Measurements from ENCODE around the gene MEAK7. TPM values are rescaled to one million over a fixed set of nuclear protein-coding genes. Genes with fewer than 3 reads are reported as not detected.
"Not testable (repeated sequence)": the region's sequence is repeated elsewhere in the genome, so short reads cannot be mapped to it uniquely, and the experiment has no call there.

Gene MEAK7
- total RNA-seq, 1 experiment from 2014 or later = 3.9 TPM

DNA sequence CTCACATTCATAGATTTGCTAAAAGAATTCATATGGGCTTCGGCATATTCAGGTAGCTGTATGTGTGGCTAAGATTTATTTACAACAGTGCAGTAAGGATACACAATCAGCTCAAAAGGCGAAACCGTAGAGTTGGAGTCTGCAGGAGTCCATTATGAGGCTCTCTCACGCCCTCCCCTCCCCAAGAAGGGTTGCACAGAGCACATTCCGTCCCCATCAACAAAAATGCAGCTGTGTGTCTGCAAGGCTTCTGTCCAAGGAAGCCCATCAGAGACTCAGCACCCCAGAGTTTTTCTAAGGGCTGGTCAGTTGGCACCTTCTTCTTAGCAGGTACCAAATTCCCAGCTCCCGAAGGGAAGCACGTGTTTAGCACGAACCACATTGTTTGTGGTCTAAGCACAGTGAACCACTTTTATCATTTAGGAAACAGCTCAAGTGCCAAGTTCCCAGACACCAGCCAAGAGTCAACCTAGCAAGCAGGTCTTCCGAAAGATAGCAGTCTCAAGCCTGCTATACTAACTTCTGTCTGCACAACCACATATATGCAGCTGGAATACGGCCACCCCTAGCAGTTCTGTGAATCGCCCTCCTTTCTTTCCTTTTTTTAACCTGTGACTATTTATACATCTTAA is 28.5 kb upstream of the MEAK7 start:
- DNase-seq (ENCODE audit: low read depth) = no peak

DNA sequence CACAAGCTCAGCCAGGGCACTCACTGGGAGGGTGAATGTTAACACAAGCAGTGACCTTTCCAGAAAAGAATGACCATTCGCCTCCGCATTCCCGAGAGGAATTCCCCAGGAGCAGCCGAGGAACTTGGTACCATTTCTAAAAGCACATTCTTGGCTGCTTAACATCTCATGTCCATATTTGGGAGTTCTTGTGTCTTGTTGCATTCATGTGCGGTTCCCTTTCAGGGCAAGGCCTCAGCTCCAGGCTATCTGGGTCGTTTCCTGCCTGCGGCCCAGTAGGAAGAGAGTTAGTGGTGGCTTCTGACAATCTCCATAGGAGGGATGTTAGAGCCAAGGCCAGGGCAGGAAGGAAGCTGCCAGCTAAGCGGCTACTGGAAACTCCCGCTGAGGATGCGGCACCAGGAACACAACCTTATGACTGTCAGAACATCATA is 27.8 kb upstream of the MEAK7 start:
- peak; percentile 91 for DNase-seq (ENCODE audit: low read depth)

DNA sequence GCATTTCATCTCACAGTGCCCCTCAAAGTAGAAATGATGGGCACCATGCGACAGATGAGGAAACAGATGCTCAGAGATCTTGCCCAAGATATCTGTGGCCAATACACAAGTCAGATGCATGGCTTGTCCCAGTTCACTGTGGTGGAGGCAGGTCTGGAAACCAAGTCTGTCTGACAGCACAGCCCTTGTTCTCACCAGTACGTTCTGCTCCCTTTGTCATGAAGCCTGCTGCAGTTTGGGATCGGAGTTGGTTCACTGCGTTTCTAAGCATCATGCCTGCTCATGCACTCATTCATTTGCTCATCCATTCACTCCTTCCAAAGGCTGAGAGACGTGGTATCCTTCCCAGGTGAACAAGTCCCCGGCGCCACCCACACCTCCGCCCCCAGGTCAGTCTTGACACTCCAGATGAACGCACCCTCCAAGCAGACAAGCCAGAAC is 27.2 kb upstream of the MEAK7 start:
- no peak for DNase-seq (ENCODE audit: low read depth)

DNA sequence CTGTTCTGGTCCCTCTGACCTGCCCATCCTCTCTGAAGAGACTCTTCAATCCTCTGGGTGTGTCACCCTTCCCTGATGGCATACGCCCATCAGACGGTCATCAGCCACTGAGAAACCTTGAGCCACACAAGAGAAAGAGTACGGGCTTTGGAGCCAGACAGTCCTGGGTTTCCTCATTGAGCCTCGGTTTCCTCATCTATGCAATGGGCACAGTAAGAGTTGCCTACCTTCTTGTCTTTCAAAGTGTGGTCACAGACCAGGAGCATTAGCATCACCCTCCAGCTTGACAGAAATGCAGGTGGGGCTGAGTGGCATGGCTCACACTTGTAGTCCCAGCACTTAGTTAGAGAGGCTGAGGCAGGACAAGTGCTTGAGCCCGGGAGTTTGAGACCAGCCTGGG is 26.1 kb upstream of the MEAK7 start:
- no peak for DNase-seq (ENCODE audit: low read depth)

DNA sequence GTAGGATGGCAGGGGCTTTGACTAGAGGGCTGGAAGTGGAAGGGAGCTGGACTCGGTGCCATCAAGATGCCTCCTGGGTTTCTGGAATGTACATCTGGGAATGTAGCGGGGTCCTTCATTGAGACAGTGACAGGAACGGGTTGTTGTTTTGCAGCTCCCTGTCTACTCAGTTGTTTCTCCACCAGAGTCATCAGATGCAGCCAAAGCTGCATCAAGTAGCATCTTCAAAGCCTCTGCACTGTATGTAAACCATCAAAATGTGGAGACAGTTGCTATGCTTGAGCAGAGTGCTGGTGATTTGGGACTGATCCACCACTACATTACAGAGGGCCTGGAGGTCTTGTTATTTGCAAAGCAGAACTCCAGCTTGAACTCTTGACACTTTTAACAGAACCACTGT is 25.1 kb upstream of the MEAK7 start:
- no peak for DNase-seq (ENCODE audit: low read depth)

DNA sequence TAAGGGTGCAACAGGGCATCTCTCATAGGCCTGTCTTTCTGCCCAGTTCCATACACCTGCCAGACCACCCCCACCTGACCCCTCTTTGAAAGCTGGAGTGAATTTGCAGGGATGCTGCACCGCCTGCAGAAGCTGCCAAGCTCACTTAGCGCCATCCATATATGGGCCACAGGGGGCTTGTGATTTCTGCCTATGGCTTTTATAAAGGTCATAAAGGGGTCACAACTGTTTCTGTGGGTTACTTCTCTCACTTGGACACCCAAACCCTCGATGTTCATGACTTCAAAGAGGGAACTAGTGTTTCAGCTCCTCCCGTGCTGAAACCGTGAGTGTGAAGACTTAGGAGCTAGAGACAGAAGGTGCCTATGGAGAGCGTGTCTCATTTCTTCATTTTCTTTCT is 23.9 kb upstream of the MEAK7 start:
- no peak for DNase-seq (ENCODE audit: low read depth)

DNA sequence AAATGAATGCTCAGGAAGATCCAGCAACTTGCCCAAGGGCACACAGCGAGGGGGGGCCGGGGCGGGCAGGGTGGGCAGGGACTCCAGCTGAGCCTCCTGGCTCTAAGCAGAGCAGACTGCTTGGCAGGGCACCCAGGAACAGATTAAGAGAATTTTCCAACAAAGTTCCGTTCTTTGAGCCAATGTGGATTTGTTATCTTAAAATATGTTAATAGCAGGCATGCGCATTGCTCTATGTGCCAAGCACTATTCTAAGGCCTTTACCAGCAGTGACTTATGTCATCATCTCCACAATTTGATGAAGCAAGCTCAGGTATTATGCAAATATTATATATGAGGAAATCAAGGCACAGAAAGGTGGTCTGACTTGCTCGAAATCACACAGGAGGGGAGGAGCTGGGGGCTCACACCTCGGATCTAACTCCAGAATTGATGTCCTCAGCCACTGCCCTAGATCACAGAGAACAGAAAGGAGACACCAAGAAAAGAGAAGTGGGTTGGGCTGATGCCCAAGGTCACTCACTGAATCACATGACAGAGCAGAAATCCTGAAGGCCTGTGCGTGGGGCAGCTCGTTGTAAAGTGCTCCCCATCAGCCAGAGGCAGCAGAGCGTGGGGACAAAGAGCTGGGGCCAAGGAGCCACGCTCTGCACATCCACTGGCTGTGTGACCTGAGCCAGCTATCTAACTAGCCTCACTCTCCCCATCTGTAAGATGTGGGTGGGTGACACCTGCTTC is 23.2 kb upstream of the MEAK7 start:
- no peak for DNase-seq (ENCODE audit: low read depth)

DNA sequence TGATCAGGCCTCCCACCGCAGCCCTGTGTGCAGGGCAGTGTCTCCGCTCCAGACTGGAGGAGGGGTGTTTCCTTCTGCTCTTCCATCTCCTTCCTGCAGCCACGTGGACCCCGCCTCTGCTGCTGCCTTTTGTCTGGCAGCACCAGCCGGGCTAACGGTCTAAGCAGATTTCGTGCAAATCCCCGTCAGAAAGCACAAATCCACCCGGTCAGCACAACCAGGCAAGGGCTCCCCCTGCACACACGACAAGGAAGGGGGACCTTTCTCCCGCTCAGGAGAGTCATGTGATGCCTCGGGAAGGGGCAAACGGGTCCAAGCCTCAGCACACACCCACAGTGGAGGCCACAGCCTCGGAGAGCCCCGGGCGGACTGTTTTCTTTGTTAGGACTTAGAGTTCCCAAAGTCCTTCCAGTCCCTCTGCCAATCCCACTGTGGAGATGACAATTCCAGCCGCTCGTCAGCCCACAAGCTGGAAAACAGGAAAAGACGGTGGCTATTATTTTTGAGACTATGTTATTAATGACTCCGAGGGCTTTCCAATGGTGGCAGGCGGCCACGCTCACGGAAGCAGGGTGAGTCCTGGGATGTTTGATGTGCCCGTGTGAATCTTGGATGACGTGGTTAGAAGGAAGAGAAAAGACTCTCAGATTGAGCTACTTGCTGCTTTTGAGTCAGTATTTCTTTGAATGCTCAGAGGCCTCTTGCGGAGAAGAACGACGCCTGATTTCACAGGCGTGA is 22.5 kb upstream of the MEAK7 start:
- DNase-seq (ENCODE audit: low read depth) = no peak

DNA sequence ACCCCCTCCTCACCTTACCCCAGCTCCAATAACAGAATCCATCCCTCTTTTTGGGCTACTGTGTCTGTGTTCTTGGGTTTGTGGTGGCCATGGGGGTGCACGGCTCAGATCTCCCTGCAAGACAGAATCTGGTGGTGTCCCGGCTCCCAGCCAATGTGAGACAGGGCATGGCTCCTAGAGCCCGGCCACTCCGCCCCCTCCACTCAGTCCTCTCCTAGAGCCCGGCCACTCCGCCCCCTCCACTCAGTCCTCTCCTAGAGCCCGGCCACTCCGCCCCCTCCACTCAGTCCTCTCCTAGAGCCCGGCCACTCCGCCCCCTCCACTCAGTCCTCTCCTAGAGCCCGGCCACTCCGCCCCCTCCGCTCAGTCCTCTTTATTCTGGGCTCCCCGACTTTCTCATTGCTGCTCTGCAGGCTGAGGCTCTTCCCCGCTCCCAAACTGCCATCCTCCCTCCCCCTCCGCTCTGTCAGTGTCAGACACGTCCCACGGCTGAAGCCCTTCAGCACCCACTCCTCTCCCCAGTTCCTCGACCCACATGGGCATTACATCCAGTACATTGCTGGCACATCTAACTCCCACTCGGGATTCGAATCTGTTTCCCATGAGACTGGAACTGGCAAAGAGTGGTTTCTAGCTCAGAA is 20.6 kb upstream of the MEAK7 start:
- DNase-seq (ENCODE audit: low read depth) = not testable (repeated sequence)

DNA sequence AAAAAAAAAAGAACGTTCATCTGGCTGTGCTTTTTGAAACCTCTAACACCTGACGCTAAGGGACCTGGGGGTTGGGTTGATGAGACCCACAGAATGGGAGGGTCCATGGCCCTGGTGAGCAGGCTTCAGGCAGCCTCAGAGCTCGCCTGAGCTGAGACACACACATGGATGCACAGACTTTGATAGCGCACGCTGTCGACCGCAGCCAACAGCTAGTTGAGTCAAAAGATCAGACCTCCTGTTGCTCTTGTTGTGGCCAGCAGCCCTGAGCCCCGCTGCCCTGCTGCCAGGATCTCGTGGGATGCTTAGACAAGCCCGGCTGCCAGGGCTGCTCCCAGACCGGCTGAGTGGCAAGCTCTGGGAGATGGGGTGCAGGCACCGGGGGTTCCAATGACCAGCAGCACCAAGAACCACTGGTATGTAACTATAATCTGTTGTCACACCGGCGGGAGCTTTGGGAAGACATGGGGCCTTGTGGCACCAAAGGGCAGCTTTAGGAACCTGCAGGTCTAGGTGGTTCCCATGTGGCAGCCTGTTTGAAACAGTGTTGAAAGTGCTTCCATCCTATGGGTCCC is 20.0 kb upstream of the MEAK7 start:
- no peak for DNase-seq (ENCODE audit: low read depth)

DNA sequence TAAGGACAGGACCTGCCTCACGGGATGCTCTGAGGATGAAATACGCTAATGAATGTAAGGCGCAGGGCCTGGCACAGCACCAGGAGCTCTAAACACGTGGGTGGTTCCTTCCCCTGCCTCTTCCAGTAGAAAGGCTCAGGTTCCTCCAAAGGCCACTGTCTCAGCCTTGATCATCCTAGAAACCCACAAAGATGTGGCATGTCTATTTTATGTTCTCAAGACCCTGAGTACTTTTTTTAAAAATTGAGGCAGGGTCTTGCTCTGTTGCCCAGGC is 17.0 kb upstream of the MEAK7 start:
- no peak for DNase-seq (ENCODE audit: low read depth)

DNA sequence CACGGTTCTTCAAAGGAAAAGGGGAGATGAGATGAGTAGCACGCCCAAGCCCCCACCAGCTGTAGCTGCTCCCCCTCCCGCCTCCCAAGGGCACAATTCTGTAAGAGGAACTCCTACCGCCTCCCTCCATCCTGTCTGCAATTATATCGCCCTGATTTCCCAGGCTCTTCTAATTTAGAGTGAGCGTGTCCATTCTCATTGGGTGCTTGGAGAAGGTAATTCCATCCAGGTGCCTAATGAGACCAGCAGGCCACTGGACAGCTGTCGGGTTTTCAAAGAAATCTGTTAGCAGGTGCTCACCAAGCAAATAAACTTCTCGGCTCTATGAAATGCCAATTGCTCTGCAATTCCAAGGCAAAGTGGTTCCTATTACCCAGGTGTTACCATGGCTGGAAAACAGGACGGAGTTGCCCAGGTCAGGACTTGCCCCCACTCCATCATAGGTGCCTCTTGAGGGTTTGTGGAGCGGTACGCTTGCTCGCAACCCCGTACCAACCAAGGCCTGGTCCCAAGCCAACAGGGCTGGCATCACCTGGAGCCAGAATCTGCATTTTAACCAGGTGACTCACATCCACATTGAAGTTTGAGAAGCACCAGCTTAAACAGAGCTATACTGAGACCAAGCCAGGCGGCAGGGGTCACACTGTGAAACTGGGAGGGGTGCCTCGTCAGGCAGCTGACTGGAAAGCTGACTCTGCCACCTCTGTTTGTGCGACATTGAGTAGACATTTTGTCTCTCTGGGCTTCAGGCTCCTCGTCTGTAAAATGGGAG is 16.5 kb upstream of the MEAK7 start:
- DNase-seq (ENCODE audit: low read depth) = no peak

DNA sequence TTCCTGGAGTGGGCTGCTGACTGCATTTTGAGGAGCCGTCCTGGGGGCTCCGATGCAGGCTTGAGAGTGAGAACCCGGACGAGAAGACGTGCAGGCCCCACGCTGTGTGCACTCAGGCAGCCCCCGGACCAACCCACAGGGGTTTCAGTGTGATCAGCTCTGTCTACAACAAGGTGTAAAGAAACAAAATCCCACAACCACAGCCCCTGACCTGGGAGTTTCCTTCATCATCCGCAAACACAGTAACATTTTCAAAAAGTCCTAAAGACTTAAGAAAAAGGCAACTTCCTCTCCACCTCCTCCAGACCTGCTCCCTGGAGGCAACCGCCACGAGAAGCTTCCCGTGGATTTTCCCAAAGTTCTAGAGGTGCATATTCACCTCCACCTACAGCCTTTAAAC is 15.4 kb upstream of the MEAK7 start:
- no peak for DNase-seq (ENCODE audit: low read depth)

DNA sequence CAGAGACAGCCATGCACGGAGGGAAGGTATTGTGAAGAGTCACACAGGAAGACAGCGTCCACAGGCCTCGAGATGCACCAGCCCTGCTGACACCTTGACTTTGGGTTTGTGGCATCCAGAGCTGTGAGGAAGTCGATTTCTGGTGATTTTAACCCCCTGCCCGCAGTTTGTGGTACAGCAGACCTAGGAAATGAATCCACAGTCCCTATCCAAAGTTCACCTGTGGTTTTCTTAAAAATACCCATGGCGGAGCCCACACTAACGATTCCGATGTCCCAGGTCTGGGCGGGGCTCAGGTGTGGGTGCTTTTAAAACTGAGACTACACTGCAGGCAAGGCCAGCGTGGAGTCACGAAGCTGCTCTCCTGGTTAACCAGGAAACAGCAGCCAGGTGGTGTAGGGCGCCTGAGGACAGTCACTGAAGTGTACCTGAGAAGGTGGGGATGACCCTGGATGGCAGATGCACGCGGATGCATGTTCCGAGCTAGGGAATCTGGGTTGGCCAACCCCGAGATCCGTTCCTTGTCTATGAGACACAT is 14.4 kb upstream of the MEAK7 start:
- no peak for DNase-seq (ENCODE audit: low read depth)

DNA sequence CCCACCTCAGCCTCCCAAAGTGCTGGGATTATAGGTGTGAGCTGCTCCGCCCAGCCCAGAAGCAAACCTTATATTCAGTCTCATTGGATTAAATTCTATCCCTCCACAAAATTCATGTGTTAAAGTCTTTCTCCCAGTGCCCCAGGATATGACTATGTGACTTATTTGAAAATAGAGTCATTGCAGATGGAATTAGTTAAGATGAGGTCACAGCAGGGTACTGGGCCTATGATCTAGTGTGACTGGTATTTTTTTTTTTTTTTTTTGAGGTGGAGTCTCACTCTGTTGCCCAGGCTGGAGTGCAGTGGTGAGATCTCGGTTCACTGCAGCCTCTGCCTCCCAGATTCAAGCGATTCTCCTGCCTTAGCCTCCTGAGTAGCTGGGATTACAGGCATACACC is 13.8 kb upstream of the MEAK7 start:
- peak; percentile 30 for DNase-seq (ENCODE audit: low read depth)

DNA sequence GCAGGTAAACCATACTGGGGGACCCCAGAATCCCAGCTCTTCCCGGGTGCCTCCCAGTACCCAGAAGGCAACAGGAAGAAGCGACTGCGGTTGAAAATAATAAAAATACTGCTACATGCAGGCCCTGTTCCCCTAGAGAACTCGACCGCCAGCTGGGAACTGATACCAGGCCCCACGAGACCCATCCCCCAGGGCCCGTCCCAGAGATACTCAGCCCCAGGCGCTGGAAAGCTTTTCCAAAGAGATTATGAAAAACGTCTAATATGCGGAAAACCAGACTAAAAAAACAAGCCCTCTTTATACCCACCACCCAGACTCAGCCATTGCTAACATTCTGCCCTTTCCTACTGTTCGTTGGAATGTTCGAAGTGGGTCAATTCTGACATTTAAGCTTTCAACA is 12.9 kb upstream of the MEAK7 start:
- DNase-seq (ENCODE audit: low read depth) = no peak

DNA sequence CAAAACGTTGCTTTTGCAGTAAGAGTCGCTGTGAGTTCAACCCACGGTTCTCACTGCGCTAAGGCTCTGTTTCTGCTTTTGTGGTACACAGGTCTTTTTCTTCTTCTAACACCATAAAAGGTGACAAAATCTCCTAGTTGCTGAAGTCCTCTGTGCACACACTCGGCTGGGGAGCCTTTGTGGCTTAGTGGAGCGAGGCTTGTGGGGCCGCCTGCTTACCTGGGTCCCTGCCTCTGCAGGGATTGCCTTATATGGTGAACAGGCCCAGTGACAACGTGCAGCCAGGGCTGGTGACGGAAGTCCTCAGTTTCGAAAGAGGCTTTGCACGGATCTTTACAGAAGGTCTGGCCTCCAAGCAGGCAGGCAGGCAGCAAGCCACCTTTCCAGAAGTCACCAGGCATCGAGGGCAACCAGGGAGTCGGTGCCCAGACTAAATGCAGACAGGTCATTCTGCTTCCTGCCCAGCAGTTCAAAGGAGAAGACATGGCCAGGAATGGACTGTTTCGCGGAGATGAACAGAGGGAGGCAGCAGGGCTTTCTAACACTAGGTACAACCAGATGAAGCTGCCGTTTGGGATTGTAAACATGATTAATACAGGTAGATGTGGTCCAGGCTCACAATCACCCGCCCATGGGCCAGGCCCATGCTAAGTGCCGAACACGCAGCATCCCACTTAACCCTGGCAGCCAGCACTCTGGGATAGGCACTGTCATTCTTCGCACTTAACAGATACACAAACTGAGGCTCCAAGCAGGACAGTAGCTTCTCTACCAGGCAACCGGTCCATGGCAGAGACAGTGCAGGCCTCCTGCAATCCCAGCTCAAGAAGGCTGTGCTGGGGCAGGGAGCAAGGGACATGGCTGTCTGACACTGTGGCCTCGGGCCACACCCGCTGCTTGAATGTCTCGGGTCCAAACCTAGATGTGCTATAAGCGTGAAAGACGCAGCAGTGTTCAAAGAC is 10.7 kb upstream of the MEAK7 start:
- DNase-seq (ENCODE audit: low read depth) = no peak

DNA sequence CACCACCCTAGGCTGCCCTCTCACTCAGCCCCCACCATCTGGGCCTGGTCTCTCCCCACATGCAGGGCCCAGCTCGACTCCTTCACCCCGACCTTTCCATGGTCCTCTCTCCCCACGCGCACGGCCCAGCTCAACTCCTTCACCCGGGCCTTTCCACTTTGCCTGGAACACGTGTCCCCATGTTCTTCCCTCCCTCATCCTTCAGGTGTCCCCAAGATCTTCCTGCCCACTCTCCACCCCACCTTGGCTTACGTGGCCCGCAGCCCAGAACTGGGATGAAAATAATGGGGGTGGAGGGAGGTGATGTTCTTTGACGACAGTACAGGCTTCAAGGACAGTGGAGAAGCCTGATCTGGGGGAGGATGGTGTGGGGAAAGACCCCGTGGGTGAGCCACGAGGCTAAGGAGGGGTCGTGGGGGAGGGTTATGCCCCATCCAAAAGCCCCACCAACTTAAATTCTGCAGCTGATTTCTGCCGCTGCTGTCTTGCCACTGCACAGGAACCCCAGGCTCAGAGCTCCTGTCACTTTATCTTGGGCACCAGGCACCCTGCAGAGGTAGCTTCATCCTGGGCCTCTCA is 9.9 kb upstream of the MEAK7 start:
- DNase-seq (ENCODE audit: low read depth) = no peak

DNA sequence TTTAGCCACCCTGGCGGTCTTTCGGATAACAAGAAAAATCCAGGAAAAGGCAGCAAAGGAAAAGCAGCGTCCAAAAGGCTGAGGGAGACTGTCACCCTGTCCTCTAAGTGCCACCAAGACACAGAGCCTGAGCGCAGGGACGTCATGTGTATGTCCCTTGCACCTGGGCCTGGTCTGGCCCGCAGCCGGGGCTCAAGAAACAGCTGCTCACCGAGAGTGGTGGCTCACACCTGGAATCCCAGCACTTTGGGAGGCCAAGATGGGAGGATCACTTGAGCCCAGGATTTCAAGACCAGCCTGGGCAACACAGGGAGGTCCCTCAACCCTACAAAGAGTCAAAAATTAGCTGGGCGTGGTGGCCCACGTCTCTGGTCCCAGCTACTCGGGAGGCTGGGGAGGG is 9.2 kb upstream of the MEAK7 start:
- DNase-seq (ENCODE audit: low read depth) = no peak

DNA sequence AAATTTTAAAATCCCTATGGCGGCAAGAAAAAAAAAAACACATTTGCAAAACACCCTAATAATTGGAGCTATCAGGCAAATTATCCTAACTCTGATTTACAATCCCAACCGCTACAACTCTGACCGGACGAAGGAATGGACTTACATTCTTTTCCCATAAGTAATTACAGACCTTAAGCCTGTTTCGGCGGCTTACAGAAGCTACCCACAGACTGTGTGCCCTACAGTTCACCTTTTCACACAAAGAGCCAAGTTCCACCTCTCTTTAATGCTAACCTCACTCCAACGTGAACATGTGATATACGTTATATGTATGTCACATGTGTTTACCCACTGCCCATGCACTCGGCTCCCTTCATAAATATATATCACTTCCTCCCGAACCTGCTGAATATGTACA is 8.7 kb upstream of the MEAK7 start:
- peak; percentile 35 for DNase-seq (ENCODE audit: low read depth)

Data from Daoy (cell line).